K562 (cell line): Measurements from ENCODE around the gene BRMS1. TPM values are rescaled to one million over a fixed set of nuclear protein-coding genes. Genes with fewer than 3 reads are reported as not detected.
A peak's percentile ranks its signal among the peaks of the same experiment; 100 is the strongest.

ENCODE experiments used
- CAMTA2 ChIP-seq: fragments of 250-450 bp; sonication (Bioruptor Pico); conservative IDR thresholded peaks from 2 replicates; pipeline ENCODE4 v1.5.1; 2022
- CEBPB ChIP-seq: fragments of 450-650 bp; IDR thresholded peaks from 2 replicates; pipeline ENCODE4 v1.6.1; 2016; ENCODE audit warnings: missing genetic modification characterization, missing compliant biosample characterization
- CREB1 ChIP-seq, 2 experiments: sonication (generic) in 1 of 2; formaldehyde crosslinking in 1 of 2; IDR thresholded peaks; 2 replicates each; pipeline versions ENCODE4 v1.6.1 to v1.8.0; 2012 to 2022; ENCODE audit warnings: inconsistent platforms in 1 of 2, mild to moderate bottlenecking in 1 of 2, missing genetic modification reagents in 1 of 2, moderate library complexity in 1 of 2
- CREM ChIP-seq: IDR thresholded peaks from 2 replicates; pipeline ENCODE4 v1.6.1; 2014; ENCODE audit warnings: antibody characterized with exemption, low read depth
- CTCF ChIP-seq, 3 experiments: IDR thresholded peaks in 2 of 3; conservative IDR thresholded peaks in 1 of 3; 2 replicates each; pipeline ENCODE4 v1.5.1; 2011 to 2012; ENCODE audit warnings: low read length in 3 of 3, mild to moderate bottlenecking in 3 of 3, control low read depth in 2 of 3, improper control_type of control experiment in 1 of 3, inconsistent platforms in 1 of 3, low read depth in 1 of 3, mixed read lengths in 1 of 3, moderate library complexity in 1 of 3; ENCODE audit not compliant: insufficient read depth in 2 of 3
- FOXK1 ChIP-seq: sonication (generic); formaldehyde crosslinking; IDR thresholded peaks from 2 replicates; pipeline ENCODE4 v1.8.0; 2022; ENCODE audit warnings: missing genetic modification reagents, mild to moderate bottlenecking, borderline replicate concordance
- GTF2E2 ChIP-seq: fragments of 200-800 bp; sonication (Bioruptor generic); IDR thresholded peaks from 2 replicates; pipeline ENCODE4 v1.6.1; 2016; ENCODE audit warnings: missing genetic modification characterization, missing compliant biosample characterization
- MCM7 ChIP-seq, 2 experiments: fragments of 450-650 bp; IDR thresholded peaks; 2 replicates each; pipeline ENCODE4 v1.6.1; 2016 to 2018
- PBX2 ChIP-seq, 2 experiments: IDR thresholded peaks in 1 of 2; conservative IDR thresholded peaks in 1 of 2; 2 replicates each; pipeline ENCODE4 v1.6.1; 2016; ENCODE audit warnings: low read depth in 2 of 2, mild to moderate bottlenecking in 1 of 2, missing compliant biosample characterization in 1 of 2, missing genetic modification characterization in 1 of 2, moderate library complexity in 1 of 2
- PCBP1 ChIP-seq: fragments of 200-400 bp; formaldehyde crosslinking; IDR thresholded peaks from 2 replicates; pipeline ENCODE4 v1.6.1; 2018; ENCODE audit warnings: mild to moderate bottlenecking, low read depth, low read length; ENCODE audit not compliant: poor library complexity, severe bottlenecking
- PHB2 ChIP-seq: fragments of 450-650 bp; IDR thresholded peaks from 2 replicates; pipeline ENCODE4 v1.6.1; 2017; ENCODE audit warnings: low read depth
- SMAD3 ChIP-seq: fragments of 450-650 bp; formaldehyde crosslinking; conservative IDR thresholded peaks from 2 replicates; pipeline ENCODE4 v1.4.0; 2020; ENCODE audit warnings: mild to moderate bottlenecking
- YY1 ChIP-seq, 3 experiments: IDR thresholded peaks; 2 replicates each; pipeline ENCODE4 v1.6.1; 2011; ENCODE audit warnings: low read length in 2 of 3, mild to moderate bottlenecking in 2 of 3, moderate library complexity in 2 of 3, borderline replicate concordance in 1 of 3, control low read depth in 1 of 3, low read depth in 1 of 3; ENCODE audit not compliant: insufficient read depth in 3 of 3, insufficient replicate concordance in 2 of 3, control insufficient read depth in 1 of 3, insufficient read length in 1 of 3; ENCODE audit errors: extremely low read depth in 1 of 3
- ZKSCAN1 ChIP-seq: fragments of 150-350 bp; IDR thresholded peaks from 2 replicates; pipeline ENCODE4 v1.6.1; 2016; ENCODE audit warnings: low read depth, low read length
- ZNF121 ChIP-seq: sonication (generic); formaldehyde crosslinking; conservative IDR thresholded peaks from 2 replicates; pipeline ENCODE4 v1.8.0; 2022; ENCODE audit warnings: missing genetic modification reagents
- polyA plus RNA-seq, 8 experiments: library from polyadenylated mRNA; depleted of rRNA in 4 of 8; stranded (reverse) in 5 of 8; unstranded in 3 of 8; fragments of >200 nt; fragmentation: Nextera tagmentation in 2 of 8; fragmentation: Illumina TruSeq in 1 of 8; extraction: Ambion mirVana in 2 of 8; extraction: Trizol in 1 of 8; gene quantifications; 2 replicates each; pipeline versions ENCODE4 v1.2.1 to v1.2.3, GENCODE V29; 2011 to 2014; ENCODE audit warnings: inconsistent platforms in 1 of 8, missing spikeins in 1 of 8
- total RNA-seq, 7 experiments: library from RNA; depleted of rRNA in 6 of 7; stranded (reverse); fragments of >200 nt in 6 of 7; fragmentation: Illumina TruSeq in 2 of 7; extraction: Trizol in 2 of 7; gene quantifications; 2 replicates each; pipeline versions ENCODE4 v1.2.1 to v1.2.3, GENCODE V29; 2011 to 2021; ENCODE audit warnings: low replicate concordance in 1 of 7
- TF ChIP-seq, protein P1 (sequence below): fragments of 250-450 bp; sonication (Bioruptor Pico); IDR thresholded peaks from 2 replicates; pipeline ENCODE4 v1.8.0; 2022; ENCODE audit warnings: moderate library complexity, mild to moderate bottlenecking, inconsistent platforms
- TF ChIP-seq, protein P2 (sequence below): sonication (generic); formaldehyde crosslinking; IDR thresholded peaks from 2 replicates; pipeline ENCODE4 v1.8.1; 2023; ENCODE audit warnings: mild to moderate bottlenecking, missing genetic modification reagents

BRMS1 gene
- total and polyA plus RNA-seq, 9 of the 15 experiments (the other 6 are each of a cell fraction or from before 2014, with no cell fraction given), result 2.2 to 78.8 (median 33.4) TPM

GRCh38 chr11:66386171-66387069 lies 41.5 kb upstream of the BRMS1 start (continued):
- TF ChIP-seq PBX2 (CRISPR knock-in tag; IDR thresholded peaks at IDR 0.05; ENCODE audit: low read depth) (no peak), PBX2 (tag; conservative IDR thresholded peaks at IDR 0.05; ENCODE audit: low read depth) (peak; percentile 61), CREB1 (IDR thresholded peaks at IDR 0.05) (no peak), CREB1 (CRISPR knock-in tag; IDR thresholded peaks at IDR 0.05) (no peak), CREM (peak; percentile 59; the same call in 1 of the 2 replicates), PHB2 (no peak), ZNF121 (CRISPR knock-in tag) (peak; percentile 21; the same call in 1 of the 2 replicates), PCBP1 (no peak), CTCF (IDR thresholded peaks at IDR 0.05 in 2 of 3, conservative IDR thresholded peaks at IDR 0.05 in 1 of 3; ENCODE audit: insufficient read depth in 2 of 3, low read depth in 1 of 3, low read length in 3 of 3) (peak; percentile 85 to 95 (median 94)), FOXK1 (0 out of 2 replicates have a peak, but pooled peaks have one; percentile 42), YY1 (IDR thresholded peaks at IDR 0.05; ENCODE audit: borderline replicate concordance in 1 of 3, control insufficient read depth in 1 of 3, extremely low read depth in 1 of 3, insufficient read depth in 3 of 3, insufficient read length in 1 of 3, insufficient replicate concordance in 2 of 3, low read depth in 1 of 3, low read length in 2 of 3) (peak in 1 of 3 experiments; percentile 33), CEBPB (peak; percentile 95), SMAD3 (no peak), MCM7 (IDR thresholded peaks at IDR 0.05) (no peak), CAMTA2 (CRISPR knock-in tag) (no peak), GTF2E2 (no peak), ZKSCAN1 (no peak)
- TF ChIP-seq, protein P1, sequence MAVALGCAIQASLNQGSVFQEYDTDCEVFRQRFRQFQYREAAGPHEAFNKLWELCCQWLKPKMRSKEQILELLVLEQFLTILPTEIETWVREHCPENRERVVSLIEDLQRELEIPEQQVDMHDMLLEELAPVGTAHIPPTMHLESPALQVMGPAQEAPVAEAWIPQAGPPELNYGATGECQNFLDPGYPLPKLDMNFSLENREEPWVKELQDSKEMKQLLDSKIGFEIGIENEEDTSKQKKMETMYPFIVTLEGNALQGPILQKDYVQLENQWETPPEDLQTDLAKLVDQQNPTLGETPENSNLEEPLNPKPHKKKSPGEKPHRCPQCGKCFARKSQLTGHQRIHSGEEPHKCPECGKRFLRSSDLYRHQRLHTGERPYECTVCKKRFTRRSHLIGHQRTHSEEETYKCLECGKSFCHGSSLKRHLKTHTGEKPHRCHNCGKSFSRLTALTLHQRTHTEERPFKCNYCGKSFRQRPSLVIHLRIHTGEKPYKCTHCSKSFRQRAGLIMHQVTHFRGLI (CRISPR knock-in tag), result no peak
- TF ChIP-seq, protein P2, sequence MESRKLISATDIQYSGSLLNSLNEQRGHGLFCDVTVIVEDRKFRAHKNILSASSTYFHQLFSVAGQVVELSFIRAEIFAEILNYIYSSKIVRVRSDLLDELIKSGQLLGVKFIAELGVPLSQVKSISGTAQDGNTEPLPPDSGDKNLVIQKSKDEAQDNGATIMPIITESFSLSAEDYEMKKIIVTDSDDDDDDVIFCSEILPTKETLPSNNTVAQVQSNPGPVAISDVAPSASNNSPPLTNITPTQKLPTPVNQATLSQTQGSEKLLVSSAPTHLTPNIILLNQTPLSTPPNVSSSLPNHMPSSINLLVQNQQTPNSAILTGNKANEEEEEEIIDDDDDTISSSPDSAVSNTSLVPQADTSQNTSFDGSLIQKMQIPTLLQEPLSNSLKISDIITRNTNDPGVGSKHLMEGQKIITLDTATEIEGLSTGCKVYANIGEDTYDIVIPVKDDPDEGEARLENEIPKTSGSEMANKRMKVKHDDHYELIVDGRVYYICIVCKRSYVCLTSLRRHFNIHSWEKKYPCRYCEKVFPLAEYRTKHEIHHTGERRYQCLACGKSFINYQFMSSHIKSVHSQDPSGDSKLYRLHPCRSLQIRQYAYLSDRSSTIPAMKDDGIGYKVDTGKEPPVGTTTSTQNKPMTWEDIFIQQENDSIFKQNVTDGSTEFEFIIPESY, result peak; percentile 43; the same call in 1 of the 2 replicates
